Measurements from ENCODE around the gene GSG1L.

The GSG1L gene

GRCh38 chr16:28019218-28019617 is 44.3 kb downstream of the GSG1L start:
- no peak for DNase-seq (ENCODE audit: low read depth in 2 of 2)

GRCh38 chr16:28014851-28015250 is 48.7 kb downstream of the GSG1L start:
- DNase-seq (ENCODE audit: low read depth in 2 of 2), result no peak

GRCh38 chr16:28013878-28014277 is 49.6 kb downstream of the GSG1L start:
- DNase-seq (ENCODE audit: low read depth in 2 of 2), result no peak

GRCh38 chr16:28013392-28013791 is 50.1 kb downstream of the GSG1L start:
- no peak for DNase-seq (ENCODE audit: low read depth in 2 of 2)

- no peak for DNase-seq (ENCODE audit: low read depth in 2 of 2)
These were observed 51.5 kb downstream of the GSG1L start for GRCh38 chr16:28011971-28012445.

- no peak for DNase-seq (ENCODE audit: low read depth in 2 of 2)
These were observed 52.3 kb downstream of the GSG1L start for GRCh38 chr16:28011223-28011622.

- no peak for DNase-seq (ENCODE audit: low read depth in 2 of 2)
These were observed 52.8 kb downstream of the GSG1L start for GRCh38 chr16:28010671-28011070.

- no peak for DNase-seq (ENCODE audit: low read depth in 2 of 2)
These were observed 53.7 kb downstream of the GSG1L start for GRCh38 chr16:28009586-28010373.

- DNase-seq (ENCODE audit: low read depth in 2 of 2), result no peak
These were observed 59.6 kb downstream of the GSG1L start for GRCh38 chr16:28003923-28004322.

- DNase-seq (ENCODE audit: low read depth in 2 of 2), result no peak
These were observed 60.3 kb downstream of the GSG1L start for GRCh38 chr16:28003021-28003865.

GRCh38 chr16:28001642-28002041 is 61.9 kb downstream of the GSG1L start:
- no peak for DNase-seq (ENCODE audit: low read depth in 2 of 2)

GRCh38 chr16:28001184-28001583 is 62.3 kb downstream of the GSG1L start:
- no peak for DNase-seq (ENCODE audit: low read depth in 2 of 2)

GRCh38 chr16:28000314-28001169 is 63.0 kb downstream of the GSG1L start:
- DNase-seq (ENCODE audit: low read depth in 2 of 2), result no peak

- no peak for DNase-seq (ENCODE audit: low read depth in 2 of 2)
These were observed 63.8 kb downstream of the GSG1L start for GRCh38 chr16:27999687-28000086.

- no peak for DNase-seq (ENCODE audit: low read depth in 2 of 2)
These were observed 68.1 kb downstream of the GSG1L start for GRCh38 chr16:27995378-27995777.

- DNase-seq (ENCODE audit: low read depth in 2 of 2), result no peak
These were observed 68.8 kb downstream of the GSG1L start for GRCh38 chr16:27994686-27995085.

GRCh38 chr16:27993587-27993986 is 69.9 kb downstream of the GSG1L start:
- DNase-seq (ENCODE audit: low read depth in 2 of 2), result no peak

- no peak for DNase-seq (ENCODE audit: low read depth in 2 of 2)
These were observed 71.6 kb downstream of the GSG1L start for GRCh38 chr16:27991876-27992275.

GRCh38 chr16:27985981-27986380 is 77.5 kb downstream of the GSG1L start:
- no peak for DNase-seq (ENCODE audit: low read depth in 2 of 2)

GRCh38 chr16:27984121-27984520 is 79.4 kb downstream of the GSG1L start:
- DNase-seq (ENCODE audit: low read depth in 2 of 2), result no peak

- no peak for DNase-seq (ENCODE audit: low read depth in 2 of 2)
These were observed 80.3 kb downstream of the GSG1L start for GRCh38 chr16:27983244-27983643.

- DNase-seq (ENCODE audit: low read depth in 2 of 2), result no peak
These were observed 81.3 kb downstream of the GSG1L start for GRCh38 chr16:27982184-27982583.
